Measurements from ENCODE around the gene RNF186.

RNF186 gene

DNA sequence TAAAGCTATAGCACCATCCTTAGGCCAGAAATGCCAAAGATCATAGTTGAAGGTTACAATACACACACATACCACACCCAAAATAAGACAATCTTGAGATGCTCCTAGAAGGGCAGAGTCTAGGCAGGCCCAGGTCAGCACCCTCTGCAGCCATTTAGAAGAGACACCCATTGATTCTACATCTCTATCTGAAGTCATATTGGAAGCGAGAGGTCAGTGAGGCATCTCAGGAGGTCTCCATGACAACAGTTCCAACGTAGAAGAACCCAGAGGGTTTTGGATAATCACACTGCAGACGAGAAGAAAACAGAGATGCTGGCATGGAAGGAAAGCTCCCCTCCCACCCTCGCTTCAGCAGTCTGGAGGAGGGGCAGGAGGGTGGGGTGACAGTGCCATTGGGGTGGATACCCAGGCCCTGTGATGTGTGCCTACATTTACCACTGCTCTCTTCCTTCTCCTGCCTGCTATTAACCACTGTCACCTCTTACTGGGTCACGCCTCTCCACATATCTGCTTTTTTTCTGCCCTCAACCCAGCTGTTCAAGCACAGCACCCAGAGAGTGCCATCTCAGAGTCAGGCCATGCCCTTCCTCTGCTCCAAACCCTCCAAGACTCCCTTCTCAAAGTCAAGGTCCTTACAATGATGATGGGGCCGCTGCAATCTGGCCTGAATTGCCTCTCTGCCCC lies 21.6 kb downstream of the RNF186 start:
- DNase-seq, result no peak

DNA sequence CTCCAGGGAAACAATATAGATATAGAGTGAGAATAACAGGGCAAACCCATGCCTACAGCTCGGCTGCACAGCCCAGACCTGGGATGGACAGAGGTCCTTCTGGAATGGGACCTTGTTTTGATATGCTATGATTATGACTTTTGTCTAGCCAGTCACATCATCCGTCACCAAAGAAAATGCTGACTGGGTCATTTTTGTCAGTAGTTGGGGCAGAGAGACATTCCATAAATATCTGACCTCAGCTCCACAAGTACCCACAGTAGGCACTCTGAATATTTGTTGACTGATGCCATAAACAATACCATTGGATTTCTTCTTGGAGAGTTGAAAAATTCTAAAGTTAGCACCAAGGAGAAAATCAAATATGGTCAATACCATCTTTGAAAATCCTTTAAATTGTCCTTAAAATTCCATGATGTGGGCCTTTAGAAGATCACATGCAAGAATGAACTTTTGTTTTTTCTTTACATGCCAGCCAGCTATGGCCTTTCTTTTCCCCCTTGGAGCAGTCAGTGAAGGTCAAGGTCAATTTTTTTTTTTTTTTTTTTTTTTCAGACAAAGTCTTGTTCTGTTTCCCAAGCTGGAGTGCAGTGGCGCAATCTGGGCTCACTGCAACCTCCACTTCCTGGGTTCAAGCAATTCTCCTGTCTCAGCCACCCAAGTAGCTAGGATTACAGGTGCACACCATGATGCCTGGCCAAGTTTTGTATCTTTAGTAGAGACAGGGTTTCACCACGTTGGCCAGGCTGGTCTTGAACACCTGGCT lies 22.7 kb downstream of the RNF186 start:
- DNase-seq, result no peak

DNA sequence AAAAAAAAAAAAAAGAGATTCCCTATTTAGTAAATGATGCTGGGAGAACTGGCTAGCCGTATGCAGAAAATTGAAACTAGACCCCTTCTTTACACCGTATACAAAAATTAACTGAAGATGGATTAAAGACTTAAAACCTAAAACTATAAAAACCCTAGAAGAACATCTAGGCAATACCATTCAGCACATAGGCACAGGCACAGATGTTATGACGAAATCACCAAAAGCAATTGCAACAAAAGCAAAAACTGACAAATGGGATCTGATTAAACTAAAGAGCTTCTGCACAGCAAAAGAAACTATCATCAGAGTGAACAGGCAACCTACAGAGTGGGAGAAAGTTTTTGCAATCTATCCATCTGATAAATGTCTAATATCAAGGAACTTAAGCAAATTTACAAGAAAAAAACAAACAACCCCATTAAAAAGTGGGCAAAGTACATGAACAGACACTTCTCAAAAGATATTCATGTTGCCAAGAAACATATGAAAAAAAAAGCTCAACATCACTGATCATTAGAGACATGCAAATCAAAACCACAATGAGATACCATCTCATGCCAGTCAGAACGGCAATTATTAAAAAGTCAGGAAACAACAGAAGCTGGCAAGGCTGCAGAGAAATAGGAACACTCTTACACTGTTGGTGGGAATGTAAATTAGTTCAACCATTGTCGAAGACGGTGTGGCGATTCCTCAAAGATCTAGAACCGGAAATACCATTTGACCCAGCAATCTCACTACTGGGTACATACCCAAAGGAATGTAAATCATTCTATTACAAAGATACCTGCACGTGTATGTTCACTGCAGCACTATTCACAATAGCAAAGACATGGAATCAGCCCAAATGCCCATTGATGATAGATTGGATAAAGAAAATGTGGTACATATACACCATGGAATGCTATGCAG lies 24.8 kb downstream of the RNF186 start:
- peak; percentile 23 for DNase-seq

- no peak for DNase-seq
Measured at GRCh38 chr1:19786988-19787423, 28.1 kb downstream of the RNF186 start.

- no peak for DNase-seq
Measured at GRCh38 chr1:19785660-19786059, 29.4 kb downstream of the RNF186 start.

DNA sequence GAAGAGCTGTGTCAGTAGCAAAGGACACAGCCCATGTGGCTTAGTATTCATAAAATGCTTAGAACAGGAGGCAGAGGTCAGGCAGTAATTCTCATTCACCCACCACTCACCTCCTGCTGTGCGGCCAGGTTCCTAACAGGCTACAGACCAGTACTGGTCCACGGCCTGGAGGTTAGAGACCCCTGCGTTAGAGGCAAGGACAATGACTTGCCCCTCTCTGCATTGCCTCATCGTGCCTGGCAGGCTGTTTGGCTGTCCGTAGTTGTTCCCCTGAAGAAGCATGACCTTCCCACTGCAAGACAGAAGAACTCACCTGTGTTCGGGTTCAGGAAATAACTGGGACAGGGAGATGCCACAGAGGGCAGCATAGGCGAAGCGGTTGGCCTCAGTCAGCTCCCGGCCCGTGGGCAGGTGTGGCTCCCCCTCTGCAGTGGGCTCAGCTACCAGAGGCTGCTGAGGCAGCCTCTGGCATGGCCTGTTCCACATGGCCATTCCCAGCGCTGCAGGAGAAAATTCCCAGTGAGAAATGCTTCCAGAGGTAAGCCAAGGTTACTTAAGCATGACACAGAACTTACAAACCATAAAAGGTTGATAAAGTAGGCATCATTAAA lies 34.7 kb downstream of the RNF186 start:
- no peak for DNase-seq

DNA sequence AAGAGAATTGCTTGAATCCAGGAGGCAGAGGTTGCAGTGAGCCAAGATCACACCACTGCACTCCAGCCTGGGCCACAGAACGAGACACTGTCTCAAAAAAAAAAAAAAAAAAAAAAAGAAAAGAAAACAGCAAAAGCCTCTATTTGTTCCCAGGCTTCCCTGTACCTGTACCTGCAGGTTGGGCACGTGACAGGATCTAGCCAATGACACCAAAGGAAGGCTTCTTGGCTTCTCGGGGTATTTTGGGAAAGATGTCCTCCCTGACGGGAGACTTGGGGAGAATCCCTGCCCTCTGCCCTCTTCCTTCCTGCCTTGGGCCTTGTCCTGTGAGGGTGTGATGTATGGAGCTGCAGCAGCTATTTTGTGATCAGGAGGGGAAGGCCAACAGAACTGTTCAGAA lies 38.1 kb downstream of the RNF186 start:
- DNase-seq, result no peak

GRCh38 chr1:19776287-19776686 lies 38.8 kb downstream of the RNF186 start:
- DNase-seq, result no peak

GRCh38 chr1:19775831-19776230 lies 39.3 kb downstream of the RNF186 start:
- no peak for DNase-seq

DNA sequence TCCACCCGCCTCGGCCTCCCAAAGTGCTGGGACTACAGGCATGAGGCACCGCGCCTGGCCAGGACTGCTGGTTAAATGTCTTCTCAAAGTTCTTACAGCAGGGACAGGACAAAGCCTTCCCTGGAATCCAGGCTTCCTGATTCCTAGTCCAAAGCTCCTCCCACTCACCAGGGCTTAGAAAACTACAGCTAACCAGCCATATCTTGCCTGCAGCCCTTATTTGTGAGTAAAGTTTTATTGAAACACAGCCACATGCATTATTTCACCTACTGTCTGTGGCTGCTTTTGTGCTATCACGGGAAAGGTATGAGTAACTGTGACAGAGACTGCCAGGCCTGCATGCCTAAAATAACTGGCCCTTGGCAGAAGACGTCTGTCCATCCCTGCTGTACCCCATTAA lies 39.8 kb downstream of the RNF186 start:
- no peak for DNase-seq

GRCh38 chr1:19774180-19774785 lies 40.8 kb downstream of the RNF186 start:
- no peak for DNase-seq

- no peak for DNase-seq
Measured at GRCh38 chr1:19773485-19773884, 41.6 kb downstream of the RNF186 start.

- DNase-seq, result no peak
Measured at GRCh38 chr1:19772053-19772452, 43.0 kb downstream of the RNF186 start.

- DNase-seq, result no peak
Measured at GRCh38 chr1:19771350-19771749, 43.7 kb downstream of the RNF186 start.

DNA sequence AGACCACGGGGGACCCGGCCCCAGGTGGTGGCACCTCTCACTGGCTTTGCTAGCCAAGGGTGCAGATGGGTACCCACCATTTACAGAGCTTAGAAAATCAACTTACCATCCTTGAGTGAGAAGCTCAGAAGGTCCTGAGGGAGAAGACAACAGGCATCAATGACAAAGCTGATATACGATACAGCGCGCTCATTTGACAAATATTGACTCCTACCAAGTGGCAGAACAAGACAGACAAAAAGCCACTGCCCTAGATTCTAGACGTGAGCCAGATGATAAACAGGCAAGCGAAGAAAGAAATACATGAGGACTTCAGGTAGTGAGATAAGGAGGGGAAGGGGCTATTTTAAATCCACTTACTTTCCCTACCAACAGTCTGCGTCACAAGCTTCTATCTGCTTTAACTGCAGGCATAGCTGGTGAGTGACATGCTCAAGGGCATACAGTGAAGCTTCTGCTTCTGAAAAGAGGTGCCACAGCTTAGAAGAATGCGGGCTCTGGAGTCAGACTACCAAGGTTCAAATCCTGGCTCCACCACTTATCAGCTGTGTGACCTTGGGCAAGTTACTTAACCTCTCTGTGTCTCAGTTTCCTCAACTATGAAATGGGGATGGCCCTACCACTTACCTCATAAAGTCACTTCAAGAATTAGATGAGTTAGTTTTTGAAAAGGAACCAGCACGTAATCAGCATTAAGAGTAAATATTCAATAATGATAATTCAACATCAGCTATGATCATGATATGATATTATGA lies 44.5 kb downstream of the RNF186 start:
- no peak for DNase-seq

DNA sequence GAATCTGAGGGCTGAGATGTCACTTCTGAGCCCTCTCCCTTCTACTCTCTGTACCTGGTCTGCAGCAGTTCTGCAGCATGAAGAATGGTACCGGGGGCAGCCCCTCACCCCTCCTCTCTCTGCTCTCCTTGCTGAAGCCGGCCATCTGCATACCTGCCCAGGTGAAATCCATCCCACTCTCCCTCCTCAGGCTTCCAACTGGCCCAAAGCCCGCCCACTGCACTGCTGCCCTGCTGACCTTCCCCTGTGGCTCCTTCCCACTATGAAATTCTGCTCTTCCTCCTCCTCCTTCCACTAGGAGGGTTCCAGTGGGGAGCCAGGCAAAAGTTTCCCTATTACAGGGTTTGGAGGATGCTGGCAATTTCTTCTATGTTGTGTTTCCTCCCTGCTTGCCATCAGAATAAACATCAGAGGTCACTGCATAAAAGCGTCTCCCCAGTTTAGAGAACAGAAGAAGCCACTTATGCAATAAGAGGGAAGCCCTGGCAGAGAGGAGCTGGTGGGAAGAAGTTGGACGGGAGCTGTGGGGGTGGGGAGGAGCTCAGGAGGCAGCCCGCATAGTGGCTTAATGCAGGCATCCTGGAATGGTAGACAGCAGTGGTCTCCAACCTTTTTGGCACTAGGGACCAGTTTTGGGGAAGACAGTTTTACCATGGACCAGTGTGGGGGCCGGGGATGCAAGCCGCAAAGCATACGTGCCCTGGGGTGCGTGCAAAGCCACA lies 45.7 kb downstream of the RNF186 start:
- DNase-seq, result no peak

- no peak for DNase-seq
Measured at GRCh38 chr1:19768353-19769210, 46.5 kb downstream of the RNF186 start.

DNA sequence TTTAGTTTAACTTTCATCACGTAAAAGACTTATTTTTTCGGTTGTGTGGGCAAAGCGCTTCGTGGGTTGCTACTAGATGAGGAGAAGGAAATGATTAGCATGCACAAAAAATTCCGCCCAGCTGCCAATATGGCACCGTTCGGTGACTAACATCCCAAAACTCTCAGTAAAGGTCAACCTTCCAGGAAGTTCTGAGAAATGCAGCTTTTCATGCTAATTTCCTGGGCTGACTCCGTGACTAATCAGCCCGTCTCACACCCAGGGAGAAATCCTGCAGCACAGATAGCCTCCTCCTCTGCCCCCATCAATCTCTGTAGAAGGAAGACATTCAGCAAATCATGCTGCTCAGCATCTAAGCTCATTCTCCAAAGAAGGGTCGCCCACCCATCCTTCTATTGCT lies 49.5 kb downstream of the RNF186 start:
- DNase-seq, result peak; percentile 95

GRCh38 chr1:19764848-19765247 lies 50.2 kb downstream of the RNF186 start:
- DNase-seq, result peak; percentile 49

Measured in fibroblast of skin of abdomen (primary cell).